Measurements from ENCODE around the gene VWC2. TPM values are rescaled to one million over a fixed set of nuclear protein-coding genes. Genes with fewer than 3 reads are reported as not detected.

Gene VWC2
- total and polyA plus RNA-seq, 12 donors, result under 0.01 to 0.04 (median under 0.01) TPM; not detected in 7

- H3K4me3 ChIP-seq, result no peak overlapping the region
- TF ChIP-seq POLR2A (IDR thresholded peaks at IDR 0.05), result no peak
- TF ChIP-seq, protein P1, sequence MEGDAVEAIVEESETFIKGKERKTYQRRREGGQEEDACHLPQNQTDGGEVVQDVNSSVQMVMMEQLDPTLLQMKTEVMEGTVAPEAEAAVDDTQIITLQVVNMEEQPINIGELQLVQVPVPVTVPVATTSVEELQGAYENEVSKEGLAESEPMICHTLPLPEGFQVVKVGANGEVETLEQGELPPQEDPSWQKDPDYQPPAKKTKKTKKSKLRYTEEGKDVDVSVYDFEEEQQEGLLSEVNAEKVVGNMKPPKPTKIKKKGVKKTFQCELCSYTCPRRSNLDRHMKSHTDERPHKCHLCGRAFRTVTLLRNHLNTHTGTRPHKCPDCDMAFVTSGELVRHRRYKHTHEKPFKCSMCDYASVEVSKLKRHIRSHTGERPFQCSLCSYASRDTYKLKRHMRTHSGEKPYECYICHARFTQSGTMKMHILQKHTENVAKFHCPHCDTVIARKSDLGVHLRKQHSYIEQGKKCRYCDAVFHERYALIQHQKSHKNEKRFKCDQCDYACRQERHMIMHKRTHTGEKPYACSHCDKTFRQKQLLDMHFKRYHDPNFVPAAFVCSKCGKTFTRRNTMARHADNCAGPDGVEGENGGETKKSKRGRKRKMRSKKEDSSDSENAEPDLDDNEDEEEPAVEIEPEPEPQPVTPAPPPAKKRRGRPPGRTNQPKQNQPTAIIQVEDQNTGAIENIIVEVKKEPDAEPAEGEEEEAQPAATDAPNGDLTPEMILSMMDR (IDR thresholded peaks at IDR 0.05), result no peak
- DNase-seq, result no peak
- no peaks in the 10 kb centered on the region for H3K4me1 ChIP-seq (replicated peaks in 1 of 2)
- intact Hi-C loops (cut with DNase I), result no loop called here
- 66 to 80% (median 76%) methylated on average over 7 to 13 of the region's 13 CpGs for WGBS, 4 donors
- no peak overlapping the region for H3K27ac ChIP-seq
- H3K36me3 ChIP-seq (replicated peaks in 1 of 2), result no peaks in the 10 kb centered on the region
- no peaks in the 10 kb centered on the region for H3K27me3 ChIP-seq
- no peaks in the 10 kb centered on the region for H3K9me3 ChIP-seq (replicated peaks in 1 of 3)
These were observed 66.6 kb downstream of the VWC2 start for GRCh38 chr7:49839863-49840645.

DNA sequence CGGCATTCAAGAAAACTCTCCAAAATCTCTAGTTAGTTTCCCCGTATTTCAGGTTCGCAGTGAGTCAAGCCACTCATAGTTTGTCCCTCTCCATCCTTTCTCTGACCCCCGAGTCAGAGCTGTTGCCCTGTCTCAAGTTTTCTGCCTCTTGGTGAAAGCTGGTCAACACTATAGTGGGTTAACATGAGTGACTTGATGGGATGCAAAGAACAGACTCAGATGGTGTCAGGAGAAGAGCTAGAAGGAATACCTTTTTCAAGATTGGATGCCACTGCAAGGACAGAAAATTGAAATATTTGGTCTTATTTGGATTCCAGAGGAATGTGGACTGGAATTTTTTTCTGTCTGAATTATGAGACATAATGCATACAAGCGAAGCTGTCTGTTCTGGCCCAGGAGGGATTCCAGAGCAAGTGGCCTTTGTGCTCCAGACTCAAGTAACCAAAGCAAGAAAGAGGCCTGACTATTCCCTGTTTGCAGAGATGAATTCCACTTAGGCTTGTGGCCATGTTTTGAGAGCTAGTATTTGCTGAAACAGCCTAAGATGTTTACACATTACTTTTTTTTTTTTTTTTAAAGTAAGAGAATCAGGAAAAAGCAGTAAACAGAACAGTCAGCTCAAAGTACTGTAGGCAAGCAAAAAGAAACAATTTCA lies 67.4 kb downstream of the VWC2 start:
- no peaks in the 10 kb centered on the region for H3K27me3 ChIP-seq
- intact Hi-C loops (cut with DNase I), result no loop called here
- no peak overlapping the region for H3K4me3 ChIP-seq
- no peak overlapping the region for H3K27ac ChIP-seq
- H3K4me1 ChIP-seq (replicated peaks in 1 of 2), result no peaks in the 10 kb centered on the region
- H3K36me3 ChIP-seq (replicated peaks in 1 of 2), result no peaks in the 10 kb centered on the region
- TF ChIP-seq, protein P1 (IDR thresholded peaks at IDR 0.05), result no peak
- no peak for TF ChIP-seq POLR2A (IDR thresholded peaks at IDR 0.05)
- H3K9me3 ChIP-seq (replicated peaks in 1 of 3), result no peaks in the 10 kb centered on the region
- no peak for DNase-seq
- 67 to 74% (median 70%) methylated on average over 5 of the region's 5 CpGs for WGBS, 4 donors

DNA sequence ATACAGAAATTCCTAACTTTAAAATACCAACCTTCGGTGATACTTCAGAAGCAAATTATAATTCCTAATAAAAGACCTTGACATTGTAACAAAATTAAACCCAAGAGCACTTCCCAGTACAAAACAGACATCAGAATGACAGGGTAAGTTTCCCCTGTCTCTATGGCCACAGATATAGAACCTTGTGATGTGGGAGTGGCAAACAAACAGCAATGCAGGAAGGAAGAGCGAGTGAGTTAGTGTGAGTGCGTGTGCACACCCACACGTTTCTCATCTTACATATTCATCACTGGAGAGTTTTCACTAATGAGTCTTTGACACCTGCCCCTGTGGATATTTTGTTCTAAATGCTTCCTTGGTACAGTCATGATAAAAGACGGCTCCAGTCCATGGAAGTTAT lies 72.2 kb downstream of the VWC2 start:
- no peaks in the 10 kb centered on the region for H3K4me1 ChIP-seq (replicated peaks in 1 of 2)
- no peaks in the 10 kb centered on the region for H3K27me3 ChIP-seq
- WGBS, 4 donors, result 49 to 65% (median 58%) methylated on average over 5 of the region's 5 CpGs
- H3K36me3 ChIP-seq (replicated peaks in 1 of 2), result no peaks in the 10 kb centered on the region
- no peaks in the 10 kb centered on the region for H3K9me3 ChIP-seq (replicated peaks in 1 of 3)
- H3K4me3 ChIP-seq, result no peak overlapping the region
- DNase-seq, result no peak
- no peak overlapping the region for H3K27ac ChIP-seq
- TF ChIP-seq, protein P1 (IDR thresholded peaks at IDR 0.05), result no peak
- TF ChIP-seq POLR2A (IDR thresholded peaks at IDR 0.05), result no peak
- intact Hi-C loops (cut with DNase I), result no loop called here

GRCh38 chr7:49848211-49848841 lies 74.9 kb downstream of the VWC2 start:
- Histone ChIP-seq H3K4me1 (replicated peaks in 1 of 2) (no peaks in the 10 kb centered on the region), H3K9me3 (replicated peaks in 1 of 3) (no peaks in the 10 kb centered on the region), H3K36me3 (replicated peaks in 1 of 2) (no peaks in the 10 kb centered on the region), H3K27me3 (no peaks in the 10 kb centered on the region), H3K4me3 (no peak overlapping the region), H3K27ac (no peak overlapping the region)
- no peak for DNase-seq
- intact Hi-C loops (cut with DNase I), result no loop called here
- no peak for TF ChIP-seq POLR2A (IDR thresholded peaks at IDR 0.05)
- TF ChIP-seq, protein P1 (IDR thresholded peaks at IDR 0.05), result no peak
- 61 to 77% (median 66%) methylated on average over 4 to 8 of the region's 8 CpGs for WGBS, 4 donors

All from adrenal gland (tissue), 12 donors.